Neural cell (in vitro differentiated cells): ENCODE data around the gene SPAG6. TPM values are rescaled to one million over a fixed set of nuclear protein-coding genes. Genes with fewer than 3 reads are reported as not detected.

Experiments
- H2AFZ ChIP-seq: fragments of 200-600, 300-800 bp; sonication (generic), shearing (Covaris generic); 2 replicates; pipeline ENCODE4 v1.6.0; 2014; ENCODE audit warnings: low read depth, mild to moderate bottlenecking, antibody characterized with exemption, low read length, moderate library complexity
- H3F3A ChIP-seq: fragments of 200-600 bp; shearing (Covaris generic); 2 replicates; pipeline ENCODE4 v1.6.1; 2016; ENCODE audit warnings: mild to moderate bottlenecking, moderate library complexity, mixed read lengths, antibody characterized with exemption, low read length; ENCODE audit not compliant: insufficient read depth, poor library complexity, severe bottlenecking
- H3K27ac ChIP-seq: fragments of 200-600, 300-800 bp; sonication (generic), shearing (Covaris generic); 2 replicates; pipeline ENCODE4 v1.5.1; 2014; ENCODE audit warnings: mild to moderate bottlenecking, low read length, moderate library complexity
- H3K27me3 ChIP-seq: fragments of 300-800, 200-600 bp; sonication (generic), shearing (Covaris generic); 2 replicates; pipeline ENCODE4 v1.6.0; 2014; ENCODE audit warnings: mild to moderate bottlenecking, low read depth, low read length, moderate library complexity; ENCODE audit not compliant: insufficient read depth
- H3K36me3 ChIP-seq: fragments of 300-800, 200-600 bp; sonication (generic), shearing (Covaris generic); 2 replicates; pipeline ENCODE4 v1.5.1; 2014; ENCODE audit warnings: mild to moderate bottlenecking, antibody characterized with exemption, low read length, moderate library complexity; ENCODE audit not compliant: insufficient read depth
- H3K4me2 ChIP-seq: fragments of 300-800, 200-600 bp; sonication (generic), shearing (Covaris generic); 2 replicates; pipeline ENCODE4 v1.6.0; 2014; ENCODE audit warnings: mild to moderate bottlenecking, low read length
- H3K4me3 ChIP-seq: fragments of 300-800, 200-600 bp; sonication (generic), shearing (Covaris generic); 2 replicates; pipeline ENCODE4 v1.5.1; 2014; ENCODE audit warnings: mild to moderate bottlenecking, low read length, moderate library complexity
- H3K79me2 ChIP-seq: fragments of 200-600 bp; shearing (Covaris generic); replicated peaks from 2 replicates; pipeline ENCODE4 v1.6.0; 2014; ENCODE audit warnings: mild to moderate bottlenecking, low read length, moderate library complexity; ENCODE audit not compliant: insufficient read depth
- H3K9ac ChIP-seq: fragments of 300-800, 200-600 bp; sonication (generic), shearing (Covaris generic); 2 replicates; pipeline ENCODE4 v1.6.1; 2016; ENCODE audit warnings: mild to moderate bottlenecking, low read length, mixed read lengths
- H3K9me2 ChIP-seq: fragments of 200-600 bp; shearing (Covaris generic); 2 replicates; pipeline ENCODE4 v1.6.1; 2016; ENCODE audit warnings: mild to moderate bottlenecking, low read length, mixed read lengths; ENCODE audit not compliant: insufficient read depth
- H3K9me3 ChIP-seq: fragments of 200-600, 300-800 bp; sonication (generic), shearing (Covaris generic); 2 replicates; pipeline ENCODE4 v1.6.1; 2016; ENCODE audit warnings: mild to moderate bottlenecking, mixed run types, low read length, moderate library complexity, mixed read lengths
- H4K20me1 ChIP-seq: fragments of 200-600 bp; shearing (Covaris generic); 2 replicates; pipeline ENCODE4 v1.6.1; 2016; ENCODE audit warnings: mild to moderate bottlenecking, mixed run types; ENCODE audit not compliant: insufficient read depth
- CTCF ChIP-seq: fragments of 450-650 bp; IDR thresholded peaks from 2 replicates; pipeline ENCODE4 v1.5.1; 2014; ENCODE audit warnings: antibody characterized with exemption, mild to moderate bottlenecking, moderate library complexity; ENCODE audit not compliant: poor library complexity, severe bottlenecking
- EP300 ChIP-seq: fragments of 450-650 bp; conservative IDR thresholded peaks from 2 replicates; pipeline ENCODE4 v1.6.1; 2014; ENCODE audit warnings: antibody characterized with exemption, mild to moderate bottlenecking, moderate library complexity; ENCODE audit not compliant: poor library complexity, severe bottlenecking
- EZH2 ChIP-seq: fragments of 200-600, 300-800 bp; shearing (Covaris generic), sonication (generic); IDR thresholded peaks from 2 replicates; pipeline ENCODE4 v1.6.1; 2014; ENCODE audit warnings: antibody characterized with exemption, low read length, borderline replicate concordance, mild to moderate bottlenecking; ENCODE audit not compliant: insufficient read depth, poor library complexity, severe bottlenecking
- MXI1 ChIP-seq: fragments of 450-650 bp; conservative IDR thresholded peaks from 2 replicates; pipeline ENCODE4 v1.6.1; 2014; ENCODE audit warnings: antibody characterized with exemption, mild to moderate bottlenecking; ENCODE audit not compliant: poor library complexity, severe bottlenecking
- POLR2AphosphoS5 ChIP-seq: IDR thresholded peaks from 2 replicates; pipeline ENCODE4 v1.6.1; 2012
- RAD21 ChIP-seq: fragments of 450-650 bp; conservative IDR thresholded peaks from 2 replicates; pipeline ENCODE4 v1.6.1; 2014; ENCODE audit warnings: antibody characterized with exemption, mild to moderate bottlenecking, moderate library complexity
- REST ChIP-seq: IDR thresholded peaks from 2 replicates; pipeline ENCODE4 v1.6.1; 2012; ENCODE audit warnings: borderline replicate concordance
- SMC3 ChIP-seq: fragments of 450-650 bp; conservative IDR thresholded peaks from 2 replicates; pipeline ENCODE4 v1.6.1; 2014; ENCODE audit warnings: antibody characterized with exemption, mild to moderate bottlenecking, moderate library complexity; ENCODE audit not compliant: poor library complexity
- TAF1 ChIP-seq: IDR thresholded peaks from 2 replicates; pipeline ENCODE4 v1.6.1; 2012; ENCODE audit warnings: low read depth
- polyA plus RNA-seq: library from polyadenylated mRNA; depleted of rRNA; stranded (reverse); fragments of >200 nt; gene quantifications from 2 replicates; pipeline ENCODE4 v1.2.3, GENCODE V29; 2014

SPAG6 gene
- polyA plus RNA-seq, 1 donor from 2014 or later, result 0.36 TPM

GRCh38 chr10:22370320-22370719, 25.0 kb downstream of the SPAG6 start:
- Histone ChIP-seq H4K20me1 (no peaks in the 10 kb centered on the region), H3K9me3 (no peaks in the 10 kb centered on the region), H3K9ac (no peak overlapping the region), H3K79me2 (no peaks in the 10 kb centered on the region), H3K36me3 (no peaks in the 10 kb centered on the region), H3F3A (no peaks in the 10 kb centered on the region), H3K9me2 (no peaks in the 10 kb centered on the region), H3K27me3 (no peaks in the 10 kb centered on the region), H3K4me2 (no peak overlapping the region), H3K4me3 (no peak overlapping the region), H2AFZ (no peak overlapping the region), H3K27ac (no peak overlapping the region)
- TF ChIP-seq MXI1 (no peak), REST (no peak), EP300 (no peak), TAF1 (no peak), SMC3 (no peak), POLR2AphosphoS5 (no peak), EZH2 (no peak), CTCF (no peak), RAD21 (no peak)

DNA sequence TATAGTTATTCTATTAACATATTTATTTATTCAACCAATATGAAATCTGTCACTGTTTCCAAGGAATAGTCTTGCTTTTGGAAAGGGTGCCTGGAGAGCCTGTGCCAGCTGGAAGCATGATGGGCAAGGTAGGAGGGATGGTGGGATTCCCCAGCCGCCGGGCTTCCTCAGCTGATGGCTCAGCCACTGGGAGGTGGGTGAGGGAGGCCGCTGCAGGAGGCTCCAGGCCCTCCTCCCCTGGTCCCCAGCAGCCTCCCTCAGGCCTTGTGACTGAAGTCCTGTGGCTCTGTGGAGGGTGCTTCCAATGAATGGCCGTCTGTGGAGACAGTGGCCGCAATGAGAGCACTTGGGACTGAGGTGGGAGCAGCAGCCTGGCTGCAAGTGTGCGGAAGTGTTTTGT, 27.0 kb downstream of the SPAG6 start:
- no peaks in the 10 kb centered on the region for H3F3A ChIP-seq
- H3K36me3 ChIP-seq, result no peaks in the 10 kb centered on the region
- no peaks in the 10 kb centered on the region for H3K9me2 ChIP-seq
- H3K9me3 ChIP-seq, result no peaks in the 10 kb centered on the region
- no peaks in the 10 kb centered on the region for H3K79me2 ChIP-seq
- no peak overlapping the region for H3K4me2 ChIP-seq
- H3K9ac ChIP-seq, result no peak overlapping the region
- no peak overlapping the region for H3K4me3 ChIP-seq
- no peaks in the 10 kb centered on the region for H4K20me1 ChIP-seq
- no peak overlapping the region for H2AFZ ChIP-seq
- H3K27me3 ChIP-seq, result no peaks in the 10 kb centered on the region
- no peak for TF ChIP-seq EP300
- TF ChIP-seq MXI1, result no peak
- no peak overlapping the region for H3K27ac ChIP-seq

DNA sequence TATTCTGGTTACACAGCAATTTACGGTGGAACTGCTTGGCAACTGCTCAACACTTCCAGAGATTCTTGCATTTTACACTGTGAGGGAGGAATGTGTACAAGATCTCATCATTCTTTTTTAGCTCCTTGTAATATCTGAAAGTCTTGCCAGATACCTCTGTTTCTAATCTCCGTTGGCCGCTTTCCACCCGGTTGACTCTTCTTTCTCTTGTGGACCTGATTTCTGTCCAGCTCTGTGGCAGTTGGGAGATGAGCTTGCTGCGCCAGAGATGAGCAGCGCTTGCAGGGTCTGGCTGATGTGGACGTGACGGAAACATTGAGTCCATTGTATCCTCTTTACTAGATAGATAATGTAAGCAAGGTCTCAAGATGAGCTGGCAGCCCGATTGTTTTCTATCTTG, 27.6 kb downstream of the SPAG6 start:
- H3K9me3 ChIP-seq, result no peaks in the 10 kb centered on the region
- no peak overlapping the region for H3K4me3 ChIP-seq
- H3K27ac ChIP-seq, result no peak overlapping the region
- H4K20me1 ChIP-seq, result no peaks in the 10 kb centered on the region
- H2AFZ ChIP-seq, result no peak overlapping the region
- no peak overlapping the region for H3K9ac ChIP-seq
- no peak for TF ChIP-seq CTCF
- no peaks in the 10 kb centered on the region for H3F3A ChIP-seq
- H3K27me3 ChIP-seq, result no peaks in the 10 kb centered on the region
- no peaks in the 10 kb centered on the region for H3K79me2 ChIP-seq
- H3K4me2 ChIP-seq, result no peak overlapping the region
- no peaks in the 10 kb centered on the region for H3K9me2 ChIP-seq
- no peaks in the 10 kb centered on the region for H3K36me3 ChIP-seq
